Hindlimb muscle (tissue), 1 donor: ENCODE results near the gene CISH. TPM values are rescaled to one million over a fixed set of nuclear protein-coding genes. Genes with fewer than 3 reads are reported as not detected.
A peak's percentile ranks its signal among the peaks of the same experiment; 100 is the strongest.

Experiments
- DNase-seq: peaks from one replicate; pipeline ENCODE4 v3.0.0-alpha.2; 2013
- polyA plus RNA-seq: library from polyadenylated mRNA; unstranded; fragments of 120-200 nt; gene quantifications from one replicate; pipeline ENCODE4 v1.2.1, GENCODE V29; 2013; ENCODE audit not compliant: insufficient read length

CISH gene, protein sequence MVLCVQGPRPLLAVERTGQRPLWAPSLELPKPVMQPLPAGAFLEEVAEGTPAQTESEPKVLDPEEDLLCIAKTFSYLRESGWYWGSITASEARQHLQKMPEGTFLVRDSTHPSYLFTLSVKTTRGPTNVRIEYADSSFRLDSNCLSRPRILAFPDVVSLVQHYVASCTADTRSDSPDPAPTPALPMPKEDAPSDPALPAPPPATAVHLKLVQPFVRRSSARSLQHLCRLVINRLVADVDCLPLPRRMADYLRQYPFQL
- 16.5 TPM for polyA plus RNA-seq

DNA sequence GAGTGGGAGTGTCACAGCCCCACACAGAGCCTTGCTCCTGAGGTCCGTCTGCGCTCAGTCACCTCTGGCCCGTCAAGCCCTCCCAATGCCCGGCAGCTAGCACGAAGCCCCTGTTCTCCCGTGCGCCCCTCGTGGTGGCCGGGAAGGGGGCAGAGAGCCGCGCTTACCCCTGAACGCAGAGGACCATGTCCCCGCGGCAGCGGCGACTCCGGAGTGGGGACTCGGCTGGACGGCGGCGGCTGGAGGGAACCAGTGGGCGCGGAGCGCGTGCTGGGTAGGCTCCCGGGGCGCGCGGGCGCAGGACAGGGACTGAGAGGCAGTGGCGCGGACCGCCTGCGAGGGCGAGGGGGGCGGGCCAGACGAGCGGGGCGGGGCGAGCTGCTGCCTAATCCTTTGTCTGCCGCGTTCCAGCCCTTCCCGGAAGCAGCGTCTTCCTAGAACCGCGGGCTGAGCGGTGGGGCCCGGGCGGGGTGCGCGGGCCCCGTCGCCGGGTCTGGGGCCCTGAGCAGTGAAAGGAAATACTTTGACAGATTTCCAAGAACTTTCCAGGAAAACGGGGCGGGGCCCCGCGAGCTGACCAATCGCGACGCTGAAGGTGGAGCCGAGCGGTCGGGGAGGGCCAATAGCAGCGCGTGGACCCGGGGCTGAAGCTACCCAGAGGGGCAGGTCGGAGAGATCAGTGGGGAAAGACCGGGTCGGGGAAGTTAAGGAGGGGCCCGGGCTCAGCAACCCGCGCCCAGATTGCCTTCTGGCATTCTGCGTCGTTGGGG, at the start of gene CISH:
Gene CISH (minus strand): TSS at position 311 of the 770 bp plus-strand sequence. CDS start 124 bp downstream, at position 187.
- DNase-seq: peak; percentile 98

DNA sequence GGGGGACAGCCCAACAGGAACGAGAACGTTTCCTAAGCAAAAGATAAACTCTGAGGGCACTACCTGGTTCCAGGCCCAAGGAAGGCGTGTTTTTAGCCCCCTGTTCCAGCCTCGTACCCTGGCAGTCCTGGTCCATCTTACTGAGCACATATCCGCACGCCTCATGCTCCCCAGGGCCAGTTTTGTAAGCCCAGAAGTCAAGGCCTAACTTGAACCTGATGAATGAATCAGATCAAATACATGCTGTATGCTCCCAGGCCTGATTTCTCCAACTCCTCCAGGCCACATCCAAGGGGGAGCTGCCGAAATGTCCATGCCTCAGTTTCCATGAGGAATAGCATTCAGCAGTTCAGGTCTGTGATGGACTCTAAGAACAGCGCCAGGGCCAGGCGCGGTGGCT, 48.8 kb upstream of the CISH start:
- DNase-seq: no peak

DNA sequence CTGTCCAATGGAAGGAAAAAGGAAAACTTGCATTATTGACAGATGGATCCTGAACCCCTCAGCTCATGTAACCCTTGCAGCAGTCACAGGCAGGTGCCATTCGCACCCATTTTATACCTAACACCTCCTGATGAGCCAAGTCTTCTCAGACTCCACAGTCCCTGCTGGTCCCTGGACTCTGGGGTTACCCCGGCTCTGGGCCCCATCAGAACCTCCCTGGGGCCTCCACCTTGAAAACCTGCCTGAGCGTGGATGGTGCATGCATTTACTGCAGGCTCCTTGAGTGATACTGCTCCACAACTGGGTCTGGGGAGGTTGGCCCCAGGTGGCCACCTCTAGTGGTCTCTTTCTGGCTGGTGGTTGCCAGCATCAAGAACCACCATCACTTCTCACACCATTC, 47.3 kb upstream of the CISH start:
- DNase-seq: no peak

DNA sequence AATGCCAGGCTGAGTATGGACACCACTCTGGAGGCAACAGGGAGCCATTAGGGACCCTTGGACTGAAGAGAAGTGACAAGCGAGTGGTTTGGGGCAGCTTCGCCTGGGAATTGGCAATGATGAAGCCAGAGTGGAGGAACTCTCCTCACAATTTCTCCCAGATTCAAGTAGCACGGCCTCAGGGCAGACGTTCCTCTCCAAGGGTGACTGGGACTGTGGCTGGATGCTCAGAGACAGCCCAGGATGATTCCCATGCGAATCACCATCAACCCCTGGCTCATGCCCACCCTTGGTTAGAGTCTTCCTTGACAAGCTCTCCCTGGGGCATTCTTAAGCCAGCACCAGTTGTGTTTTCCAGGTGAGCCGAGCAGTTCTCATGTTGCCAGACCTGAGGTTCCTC, 46.8 kb upstream of the CISH start:
- DNase-seq: no peak

DNA sequence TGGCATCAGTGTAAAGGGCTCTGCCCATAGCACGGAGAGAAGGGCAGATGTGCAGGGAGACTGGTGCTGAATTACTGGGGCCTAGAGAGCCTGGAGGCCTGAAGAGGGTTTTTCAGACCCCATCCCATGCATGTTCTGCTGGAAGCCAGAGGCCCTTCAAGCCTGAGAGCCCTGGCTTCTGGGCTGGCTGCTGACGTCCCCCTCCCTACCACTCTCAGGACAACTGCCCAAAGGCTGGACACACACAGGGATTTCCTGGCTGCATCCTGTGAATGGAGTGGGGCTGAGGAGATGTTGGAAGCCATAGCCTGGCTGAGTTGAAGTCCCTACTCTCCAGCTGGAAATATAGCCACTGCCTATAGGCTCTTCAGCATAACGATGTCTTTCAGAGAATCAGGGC, 46.2 kb upstream of the CISH start:
- DNase-seq: no peak

DNA sequence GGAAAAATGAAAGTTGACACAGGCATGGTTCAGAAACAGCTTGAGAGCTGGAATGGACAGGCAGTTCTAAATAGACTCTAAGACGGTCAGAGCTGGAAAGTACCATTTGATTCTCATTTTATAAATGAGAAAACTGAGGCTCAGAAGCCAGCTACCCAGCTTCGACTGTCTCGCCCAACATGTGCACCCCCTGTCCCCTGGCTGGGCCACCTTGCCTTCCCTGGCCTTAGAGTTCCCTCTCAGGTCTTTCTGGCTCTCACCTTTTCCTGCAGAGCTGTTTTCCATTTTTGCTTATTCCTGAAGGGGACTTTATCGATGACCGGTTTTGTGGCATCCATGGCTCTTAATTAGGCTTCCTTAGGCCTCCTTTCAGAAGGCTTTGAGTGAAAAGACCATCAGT, 45.8 kb upstream of the CISH start:
- DNase-seq: no peak

DNA sequence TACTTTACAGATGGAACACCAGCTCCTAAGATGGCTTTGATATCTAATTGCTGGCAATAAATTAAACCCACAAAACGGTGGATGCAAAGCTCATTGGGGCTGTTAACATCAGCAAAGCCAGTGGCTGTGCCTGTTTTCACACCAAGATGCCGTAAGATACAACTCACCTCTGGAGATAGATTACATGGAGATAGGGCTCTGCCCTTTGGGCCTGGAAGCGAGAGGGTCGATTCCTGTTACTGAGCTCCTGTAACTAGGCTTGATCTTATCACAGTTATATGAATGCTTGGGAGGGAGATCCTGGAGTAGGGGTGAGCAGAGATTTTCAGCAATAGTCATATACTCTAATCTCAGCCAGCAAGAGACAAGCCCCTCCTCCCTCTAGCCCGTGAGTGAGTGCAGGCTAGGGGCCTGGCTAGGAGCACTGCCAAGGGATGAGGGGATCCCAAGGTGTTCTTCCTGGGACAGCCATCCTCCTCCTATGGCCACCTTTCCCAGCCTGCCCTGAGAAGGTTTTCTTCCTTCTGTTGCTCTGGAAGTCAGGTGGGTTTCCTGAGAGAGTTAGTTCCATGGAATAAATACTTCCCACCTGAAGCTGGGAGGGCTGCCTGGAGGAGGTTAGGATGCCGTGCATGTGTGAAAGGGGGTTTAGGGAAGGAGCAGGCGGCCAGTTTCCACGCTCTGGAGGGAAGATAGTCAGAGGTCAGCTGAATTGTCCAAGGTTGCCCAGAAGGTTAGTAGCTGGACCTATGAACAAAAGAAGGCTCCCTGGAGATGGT, 45.0 kb upstream of the CISH start:
- no peak for DNase-seq

DNA sequence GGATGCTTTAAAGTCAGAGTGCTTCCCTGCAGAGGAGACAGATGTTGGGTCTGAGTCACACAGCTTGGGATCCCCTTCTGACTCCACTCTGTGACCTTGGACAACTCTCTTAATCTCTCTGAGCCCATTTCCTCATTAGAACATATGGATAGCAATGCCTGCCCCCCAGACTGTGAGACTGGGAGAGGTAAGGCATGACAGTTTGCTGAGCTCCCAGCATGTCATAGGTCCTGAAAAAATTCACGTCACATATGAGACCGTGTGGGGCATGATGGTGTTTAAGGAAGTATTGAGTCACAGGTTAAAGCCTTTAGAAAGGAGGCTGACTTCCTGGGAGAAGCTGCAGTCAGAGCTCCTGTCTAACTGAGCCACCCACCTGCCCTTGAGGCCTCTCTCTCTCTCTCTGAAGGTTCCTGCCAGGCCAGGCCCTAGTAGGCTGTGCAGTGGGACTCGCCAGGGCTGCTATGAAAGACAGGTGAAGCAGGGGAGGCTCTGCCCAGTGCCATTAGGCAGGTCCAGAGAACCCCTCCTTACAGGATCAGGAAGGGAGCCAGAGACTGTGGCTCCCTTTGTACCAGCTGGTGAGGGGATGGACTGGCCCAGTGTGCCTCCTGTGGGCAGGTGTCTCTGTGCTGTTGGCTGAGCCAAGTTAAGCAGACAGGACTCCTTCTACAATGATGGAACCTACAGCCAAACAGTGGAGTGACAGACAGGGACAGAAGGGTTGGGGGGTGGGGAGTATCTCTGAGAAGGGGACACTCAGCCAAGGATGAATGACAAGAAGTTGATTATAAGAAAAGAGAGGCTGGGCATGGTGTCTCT, 43.6 kb upstream of the CISH start:
- DNase-seq: no peak

DNA sequence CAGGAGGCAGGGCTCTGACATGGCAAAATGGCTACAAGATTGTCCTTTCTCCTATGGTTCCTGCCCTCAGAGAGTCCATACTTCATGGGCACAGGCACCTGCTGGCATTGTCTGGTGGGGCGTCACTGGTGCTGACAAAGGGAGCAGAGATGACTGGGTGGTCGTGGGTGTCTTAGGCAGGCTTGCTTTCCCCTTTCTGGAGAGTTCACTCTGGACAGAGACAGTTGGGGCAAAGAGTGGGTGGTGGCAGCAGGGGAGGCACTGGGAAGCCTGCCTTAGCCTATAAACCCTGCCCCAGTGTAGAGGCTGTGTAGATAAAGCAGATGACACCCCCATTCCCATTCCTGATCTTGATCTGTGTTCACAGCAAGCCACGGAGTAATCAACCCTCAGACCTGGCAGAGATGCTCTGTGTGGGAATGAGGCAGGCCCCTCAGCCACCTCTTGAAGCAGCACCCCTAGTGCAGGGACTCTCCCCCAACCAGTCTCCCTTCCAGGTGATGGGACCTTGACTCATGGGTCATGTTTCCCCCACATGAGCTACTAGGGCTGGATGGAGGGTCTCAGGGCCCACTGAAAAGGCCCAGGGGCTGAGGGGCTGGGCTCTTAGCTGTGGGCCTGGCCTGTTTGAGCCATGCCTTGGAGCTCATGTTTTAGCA, 42.5 kb upstream of the CISH start:
- no peak for DNase-seq

DNA sequence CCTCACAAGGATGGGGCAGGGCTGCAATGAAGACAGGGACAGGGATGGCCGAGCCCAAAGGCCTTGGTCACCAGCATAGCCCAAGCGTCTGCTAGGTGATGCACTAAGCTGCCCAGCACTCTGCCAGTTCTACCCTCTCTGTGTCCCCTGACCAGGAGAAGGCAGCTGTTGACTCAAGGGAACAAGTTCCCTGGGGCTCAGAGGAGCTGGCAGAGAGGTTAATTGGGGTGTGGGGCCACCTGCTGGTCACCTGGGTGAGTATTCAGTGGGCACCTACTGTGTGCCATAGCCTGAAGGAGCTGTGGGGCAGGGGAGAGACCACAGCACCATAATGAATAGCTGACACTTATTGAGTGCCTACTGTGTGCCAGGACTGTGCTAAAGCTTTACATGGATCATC, 41.1 kb upstream of the CISH start:
- DNase-seq: no peak

DNA sequence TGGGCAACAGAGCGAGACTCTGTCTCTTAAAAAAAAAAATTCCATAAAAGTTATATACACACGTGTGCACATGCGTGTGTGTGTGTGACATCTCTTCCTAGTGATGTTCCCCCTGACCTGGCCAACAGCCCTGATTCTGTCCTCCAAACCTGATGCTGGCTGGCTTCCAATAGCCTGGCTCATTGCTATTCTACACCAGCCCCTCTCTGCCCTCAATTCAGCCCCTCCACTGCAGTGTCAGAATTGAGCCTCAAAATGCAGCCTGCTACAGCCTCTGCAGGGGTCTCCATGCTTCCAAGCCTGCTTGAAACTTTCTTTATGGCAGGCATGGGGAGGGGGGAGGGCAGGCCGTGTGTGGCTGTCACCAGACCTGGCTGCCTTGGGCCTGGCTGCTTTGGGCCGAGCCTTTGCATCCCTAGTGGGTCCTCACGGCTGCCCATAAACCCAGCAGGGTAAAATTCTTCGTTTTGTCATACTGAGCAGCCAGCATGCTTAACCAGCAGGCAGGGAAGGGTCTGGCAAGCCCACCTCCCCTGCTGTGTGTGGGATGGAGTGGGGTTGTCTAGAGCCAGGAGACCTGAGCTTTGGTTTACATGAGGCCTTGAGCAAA, 40.5 kb upstream of the CISH start:
- no peak for DNase-seq

DNA sequence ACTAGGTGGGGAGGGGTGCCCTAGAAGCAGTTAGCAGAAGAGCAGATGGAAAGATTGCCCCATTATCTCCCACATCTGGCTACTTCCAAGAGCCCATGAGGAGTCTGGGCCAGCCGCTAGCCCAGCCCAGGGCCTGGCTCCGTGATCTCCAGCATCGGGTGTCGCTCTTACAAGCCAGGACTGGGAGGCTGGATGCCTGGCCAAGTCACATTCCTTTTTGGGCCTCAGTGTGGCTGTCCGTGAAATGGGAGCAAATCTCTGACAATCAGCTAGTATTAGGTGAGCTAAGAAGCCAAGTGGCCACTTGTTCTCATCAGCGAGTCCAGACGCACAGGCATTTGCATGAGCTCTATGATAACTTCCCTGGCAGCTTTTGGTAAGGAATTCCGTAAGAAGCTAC, 39.9 kb upstream of the CISH start:
- DNase-seq: no peak

DNA sequence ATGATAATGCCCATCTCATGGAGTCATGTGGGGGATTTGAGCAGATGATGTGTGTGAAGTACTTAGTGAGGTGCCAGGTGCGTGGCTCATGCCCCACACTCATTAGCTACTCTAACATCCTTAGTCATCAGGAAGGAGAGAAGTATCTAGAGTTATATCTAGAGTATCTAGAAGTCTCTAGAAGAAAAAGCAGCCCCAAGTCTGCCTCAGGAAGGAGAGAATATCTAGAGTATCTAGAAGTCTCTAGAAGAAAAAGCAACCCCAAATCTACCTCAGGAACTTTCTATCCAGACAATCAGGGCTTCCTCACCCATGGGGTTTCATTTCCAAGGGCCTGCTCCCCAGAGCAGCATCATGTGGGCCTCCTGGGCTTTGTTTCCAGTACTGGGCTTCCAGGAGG, 38.4 kb upstream of the CISH start:
- no peak for DNase-seq

DNA sequence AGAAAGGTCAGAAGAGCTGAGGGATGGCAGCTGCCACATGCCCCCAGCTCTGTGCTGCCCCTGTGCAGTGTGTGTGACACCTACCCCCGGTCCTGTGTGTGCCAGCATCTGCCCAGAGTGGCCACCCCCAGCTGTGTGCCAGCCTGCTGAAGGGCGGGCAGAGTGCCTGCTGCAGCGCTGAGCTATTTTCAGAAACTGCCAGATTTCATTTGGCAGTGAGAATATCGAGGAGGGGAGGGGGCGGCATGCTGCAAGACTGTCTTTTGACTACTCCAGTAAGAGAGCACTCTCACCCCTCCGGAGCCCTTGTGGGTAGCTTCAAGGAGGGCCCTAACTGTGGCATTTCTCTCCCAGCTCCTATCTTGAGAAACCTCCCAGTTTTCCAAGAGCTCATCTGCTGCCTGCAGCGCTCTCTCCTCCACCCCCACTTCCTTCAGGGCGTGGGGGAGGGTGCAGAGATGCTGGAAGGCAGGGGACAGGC, 37.9 kb upstream of the CISH start:
- DNase-seq: no peak

DNA sequence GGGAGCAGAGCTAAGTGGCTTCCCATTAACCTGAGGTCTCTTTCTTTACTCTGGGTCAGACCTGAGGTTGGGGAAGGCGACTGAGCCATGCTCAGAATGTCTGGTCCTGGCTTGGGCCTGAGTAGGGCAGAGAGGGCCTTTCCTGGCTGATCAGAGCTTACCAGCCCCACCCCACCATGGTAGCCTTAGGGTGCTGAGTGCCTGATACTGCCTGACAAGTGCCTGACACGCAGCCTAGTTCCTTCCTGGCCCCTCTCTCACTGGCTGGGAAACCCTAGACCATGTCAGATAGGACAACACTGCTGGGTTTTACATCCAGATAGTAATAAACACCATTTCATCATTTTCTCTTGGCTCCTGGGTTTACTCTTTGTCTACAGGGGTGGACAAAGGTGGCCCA, 37.4 kb upstream of the CISH start:
- DNase-seq: no peak

DNA sequence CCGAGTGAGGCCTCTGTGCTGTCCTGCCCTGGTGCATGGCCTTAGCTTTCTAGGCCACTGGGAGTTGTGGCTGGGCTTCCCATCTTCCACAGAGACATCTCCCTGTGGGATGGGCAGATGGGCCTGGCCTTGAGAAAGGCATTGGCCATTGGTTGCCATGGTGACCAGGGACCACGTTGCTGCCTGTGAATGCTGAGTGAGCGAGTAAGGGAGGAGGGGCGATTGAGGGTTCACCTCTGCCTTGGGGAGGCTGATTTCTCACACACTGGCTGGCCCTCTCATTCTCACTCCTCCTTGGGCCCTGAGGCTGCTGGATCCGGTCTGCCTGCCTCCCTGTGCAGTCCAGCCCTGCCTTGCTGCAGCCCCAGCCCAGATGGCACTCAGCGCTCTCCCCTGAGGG, 36.7 kb upstream of the CISH start:
- DNase-seq: no peak

DNA sequence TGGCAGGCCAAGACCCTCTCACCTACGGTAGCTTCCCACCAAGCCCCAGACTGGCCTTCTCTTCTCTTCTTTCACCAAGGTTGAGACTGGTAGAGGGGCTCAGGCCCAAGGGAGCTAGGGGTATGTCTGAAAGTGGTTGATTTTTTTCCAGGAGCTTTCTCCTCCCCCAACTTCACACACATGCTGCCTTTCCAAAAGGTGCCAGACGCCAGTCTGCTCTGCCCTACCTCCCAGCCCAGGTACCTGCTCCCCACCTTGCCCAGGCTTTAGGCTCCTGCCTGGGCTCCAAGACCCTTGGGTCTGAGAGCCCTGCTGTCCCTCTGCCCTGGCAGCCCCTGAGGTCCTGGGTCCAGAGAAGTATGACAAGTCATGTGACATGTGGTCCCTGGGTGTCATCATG, 33.8 kb upstream of the CISH start:
- DNase-seq: no peak

DNA sequence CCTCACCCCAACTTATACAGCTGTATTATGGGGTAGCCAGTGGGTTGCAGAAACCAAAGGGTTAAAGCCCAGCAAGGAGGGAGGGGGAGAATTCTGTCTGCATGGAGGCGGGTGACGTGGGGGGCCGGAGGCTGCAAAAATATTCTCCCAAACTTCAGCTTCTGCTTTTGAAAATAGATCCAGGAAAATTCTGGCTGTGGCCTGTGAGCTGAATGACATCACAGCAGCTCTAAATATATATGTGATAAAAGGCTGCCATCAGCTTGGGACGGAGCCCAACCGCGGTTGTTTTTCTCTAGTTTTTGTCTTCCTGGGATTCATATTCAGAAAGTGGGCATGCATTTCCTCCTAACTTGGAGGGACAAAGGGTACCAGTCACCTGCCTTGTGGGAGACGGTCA, 33.0 kb upstream of the CISH start:
- DNase-seq: peak; percentile 27

DNA sequence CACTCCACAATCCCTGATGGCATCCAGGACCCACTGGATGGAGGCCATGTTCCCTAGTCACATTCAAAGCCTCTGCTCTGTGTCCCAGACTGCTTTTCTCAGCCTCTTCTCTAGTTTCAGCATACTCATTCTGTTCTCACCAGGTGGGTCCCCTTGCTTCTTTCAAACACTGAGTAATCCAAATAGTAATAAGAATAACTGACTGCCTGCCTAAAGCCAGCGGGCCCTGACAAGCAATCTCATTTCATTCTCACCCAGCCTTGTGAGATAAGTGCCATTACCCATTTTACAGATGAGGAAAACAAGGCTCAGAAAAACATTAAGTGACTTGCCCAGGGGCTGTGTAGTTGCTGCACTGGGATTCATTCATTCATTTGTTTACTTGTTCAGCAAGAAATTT, 30.8 kb upstream of the CISH start:
- DNase-seq: no peak

DNA sequence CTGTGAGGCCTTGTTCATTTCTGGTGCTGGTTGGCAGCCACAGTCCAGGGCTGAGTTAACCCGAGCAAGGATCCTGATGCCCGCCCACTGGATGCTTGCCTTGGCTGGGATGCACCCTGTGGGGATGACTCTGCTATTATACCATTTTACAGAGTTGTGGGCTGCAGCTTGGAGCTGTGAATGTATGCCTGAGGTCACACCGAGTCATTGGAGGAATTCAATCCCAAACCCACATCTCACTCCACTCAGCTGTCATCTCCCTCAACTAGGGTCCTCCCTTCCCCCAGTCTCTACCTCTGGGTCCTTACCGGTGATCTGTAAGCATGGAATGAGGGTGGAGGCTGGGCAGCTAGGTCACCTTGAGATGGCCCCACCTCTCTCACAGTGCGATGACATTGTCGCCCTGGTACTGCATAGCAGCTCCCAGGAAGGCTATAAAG, 27.5 kb upstream of the CISH start:
- no peak for DNase-seq

DNA sequence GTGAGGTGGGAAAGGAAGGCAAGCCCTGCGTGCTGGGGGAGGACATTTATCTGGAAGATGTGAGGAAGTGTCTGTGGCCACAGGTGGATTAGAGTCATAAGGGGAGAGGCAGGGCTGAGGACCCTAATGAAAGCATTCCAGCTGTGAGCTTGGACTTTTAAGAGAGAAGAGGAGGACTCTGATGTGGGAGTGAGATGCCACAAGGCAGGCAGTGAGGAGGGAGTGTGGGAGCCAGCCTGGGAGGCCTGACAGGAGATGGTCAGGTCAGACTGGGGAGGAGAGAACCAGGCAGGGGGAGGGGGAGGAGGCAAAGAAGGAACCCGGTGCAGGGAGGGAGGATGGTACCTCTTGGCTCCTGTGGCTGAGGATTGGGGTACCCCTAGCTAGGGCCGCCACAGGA, 26.4 kb upstream of the CISH start:
- DNase-seq: no peak

DNA sequence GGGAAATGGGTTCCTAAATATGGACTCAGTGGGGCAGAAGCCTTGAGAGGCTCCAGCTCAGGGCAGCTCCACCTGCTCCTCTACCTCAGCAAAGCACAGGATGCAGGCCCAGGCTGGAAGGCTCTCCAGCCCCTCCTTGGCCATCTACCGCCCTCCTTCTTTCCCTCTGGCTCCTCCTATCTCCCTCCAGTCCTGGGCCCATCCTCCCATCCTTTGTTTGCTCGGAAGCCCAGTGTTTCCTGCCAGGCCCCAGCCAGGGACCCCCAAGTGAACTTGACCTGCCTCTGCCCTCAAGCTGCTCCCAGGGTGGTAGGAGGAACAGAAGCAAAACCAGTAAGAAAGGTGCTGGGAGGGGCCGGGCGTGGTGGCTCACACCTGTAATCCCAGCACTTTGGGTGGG, 25.4 kb upstream of the CISH start:
- no peak for DNase-seq
